ENCODE measurements around the gene STYXL1.

DNA sequence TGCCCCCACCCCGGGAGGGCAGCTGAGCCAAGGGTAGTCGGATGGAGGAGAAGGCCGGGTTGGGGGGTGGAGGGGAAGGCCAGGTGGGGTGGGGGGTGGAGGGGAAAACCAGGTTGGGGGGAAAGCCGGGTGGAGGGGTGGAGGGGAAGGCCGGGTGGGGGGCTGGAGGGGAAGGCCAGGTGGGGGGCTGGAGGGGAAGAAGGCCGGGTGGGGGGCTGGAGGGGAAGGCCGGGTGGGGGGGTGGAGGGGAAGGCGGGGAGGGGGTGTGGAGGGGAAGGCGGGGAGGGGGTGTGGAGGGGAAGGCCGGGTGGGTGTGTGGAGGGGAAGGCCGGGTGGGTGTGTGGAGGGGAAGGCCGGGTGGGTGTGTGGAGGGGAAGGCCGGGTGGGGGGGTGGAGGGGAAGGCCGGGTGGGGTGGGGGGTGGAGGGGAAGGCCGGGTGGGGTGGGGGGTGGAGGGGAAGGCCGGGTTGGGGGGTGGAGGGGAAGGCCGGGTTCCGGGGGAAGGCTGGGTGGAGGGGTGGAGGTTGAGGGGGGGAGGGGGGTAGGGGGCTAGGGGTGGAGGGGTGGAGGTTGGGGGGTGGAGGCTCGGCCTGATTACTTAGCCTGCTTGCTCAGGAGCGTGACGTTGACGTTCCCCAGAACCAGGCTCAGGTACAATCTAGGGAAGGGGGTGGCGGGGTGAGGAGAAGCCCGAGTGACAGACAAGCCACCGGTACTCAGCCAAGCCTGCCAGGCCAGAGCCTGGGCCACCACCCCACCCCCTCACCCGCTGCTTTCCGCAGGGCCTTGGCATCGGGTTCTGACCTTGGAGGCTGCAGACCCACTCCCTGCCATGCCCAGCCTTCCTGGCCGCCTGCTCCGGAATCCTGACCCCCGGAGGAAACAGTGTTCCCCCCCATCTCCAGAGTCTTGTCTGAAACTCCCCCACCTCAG lies 59.0 kb downstream of the STYXL1 start:
- TF ChIP-seq CTCF (IDR thresholded peaks at IDR 0.05): no peak
- no peak for TF ChIP-seq POLR2A (IDR thresholded peaks at IDR 0.05)

Data from right lobe of liver (tissue), 4 donors.